ENCODE results near the gene ST6GALNAC6. TPM values are rescaled to one million over a fixed set of nuclear protein-coding genes. Genes with fewer than 3 reads are reported as not detected.

ST6GALNAC6 gene
- total and polyA plus RNA-seq, 10 of the 15 experiments (the other 5 are each of a cell fraction or from before 2014, with no cell fraction given): 0.40 to 27.0 (median 16.8) TPM

- TF ChIP-seq MXI1 (IDR thresholded peaks at IDR 0.05; ENCODE audit: low read depth, low read length) (no peak; the same call in 1 of the 2 replicates), BCLAF1 (IDR thresholded peaks at IDR 0.05) (no peak), HCFC1 (IDR thresholded peaks at IDR 0.05; ENCODE audit: low read length) (no peak), CUX1 (IDR thresholded peaks at IDR 0.05; ENCODE audit: insufficient replicate concordance, low read depth, low read length) (no peak), POU2F2 (IDR thresholded peaks at IDR 0.05; ENCODE audit: borderline replicate concordance, low read depth, low read length) (no peak), ZBTB40 (IDR thresholded peaks at IDR 0.05; ENCODE audit: borderline replicate concordance) (no peak), CBFB (IDR thresholded peaks at IDR 0.05; ENCODE audit: low read depth) (no peak), ZNF24 (IDR thresholded peaks at IDR 0.05) (no peak), PRDM15 (CRISPR knock-in tag; IDR thresholded peaks at IDR 0.05) (no peak), EP300 (IDR thresholded peaks at IDR 0.05; ENCODE audit: borderline replicate concordance in 1 of 2, control insufficient read depth in 1 of 2, low read depth in 2 of 2, low read length in 2 of 2) (no peak), ZNF274 (IDR thresholded peaks at IDR 0.05; ENCODE audit: insufficient read depth, insufficient read length) (no peak)
Measured at GRCh38 chr9:127930231-127931091, 31.1 kb upstream of the ST6GALNAC6 start, which contains the start of gene PIP5KL1 (continued).

Data from GM12878 (cell line).